H1 (cell line): ENCODE results near the gene SLFN5. TPM values are rescaled to one million over a fixed set of nuclear protein-coding genes. Genes with fewer than 3 reads are reported as not detected.

Experiments used
- CTCF ChIA-PET: fragments of 300-600 bp; sonication (Branson Sonifier 250); formaldehyde crosslinking; loops from one replicate; lab custom pipeline; 2021; ENCODE audit not compliant: partially characterized antibody; lab: Charles Lee
- POLR2A ChIA-PET: fragments of 300-600 bp; sonication (Branson Sonifier 250); formaldehyde crosslinking; loops from one replicate; lab custom pipeline; 2021; ENCODE audit warnings: inconsistent platforms; ENCODE audit not compliant: partially characterized antibody; lab: Charles Lee
- DNase-seq, 2 experiments: peaks; one replicate each; pipeline versions ENCODE4 v3.0.0 to v3.0.0-alpha.2; 2010 to 2022; ENCODE audit warnings: low spot score in 2 of 2, low read depth in 1 of 2, mixed read lengths in 1 of 2
- FAIRE-seq: peaks from 2 replicates; lab custom pipeline; 2011; peaks lifted over from hg19 to GRCh38; lab: Jason Lieb, UNC
- H2AFZ ChIP-seq: 2 replicates; pipeline ENCODE4 v1.8.1; 2012; ENCODE audit warnings: low read length, inconsistent platforms
- H2AK5ac ChIP-seq: 2 replicates; pipeline ENCODE4 v1.6.1; 2013; ENCODE audit warnings: low read depth, low read length
- H2BK120ac ChIP-seq: replicated peaks from 2 replicates; pipeline ENCODE3; 2013; ENCODE audit warnings: low read depth, low read length, inconsistent platforms
- H2BK12ac ChIP-seq: 2 replicates; pipeline ENCODE4 v1.6.1; 2013; ENCODE audit warnings: low read depth, low read length
- H2BK15ac ChIP-seq: 2 replicates; pipeline ENCODE4 v1.6.1; 2013; ENCODE audit warnings: low read length
- H2BK20ac ChIP-seq: 2 replicates; pipeline ENCODE4 v1.6.1; 2013; ENCODE audit warnings: low read length
- H2BK5ac ChIP-seq: 2 replicates; pipeline ENCODE4 v1.6.1; 2013; ENCODE audit warnings: low read depth, low read length
- H3K14ac ChIP-seq: 2 replicates; pipeline ENCODE4 v1.6.1; 2013; ENCODE audit warnings: inconsistent platforms; ENCODE audit not compliant: insufficient read length
- H3K18ac ChIP-seq: 2 replicates; pipeline ENCODE4 v1.6.1; 2013; ENCODE audit warnings: low read length; ENCODE audit errors: extremely low read depth
- H3K23ac ChIP-seq: 2 replicates; pipeline ENCODE4 v1.6.1; 2013; ENCODE audit warnings: inconsistent platforms; ENCODE audit not compliant: insufficient read length
- H3K23me2 ChIP-seq: 2 replicates; pipeline ENCODE4 v1.6.1; 2013; ENCODE audit warnings: low read depth, low read length
- H3K27ac ChIP-seq: 2 replicates; pipeline ENCODE4 v1.6.1; 2011; ENCODE audit warnings: low read depth, low read length, inconsistent platforms
- H3K27me3 ChIP-seq, 4 experiments: replicated peaks in 1 of 4; 1 replicate in 1 of 4; 2 replicates in 3 of 4; pipeline versions ENCODE4 v1.6.1 to v1.8.1; 2011 to 2013; ENCODE audit warnings: low read length in 3 of 4, mild to moderate bottlenecking in 3 of 4, inconsistent platforms in 2 of 4, mixed read lengths in 2 of 4, moderate library complexity in 1 of 4; ENCODE audit not compliant: control insufficient read depth in 3 of 4, insufficient read depth in 3 of 4; ENCODE audit errors: extremely low read depth in 1 of 4
- H3K36me3 ChIP-seq, 4 experiments: 2 replicates each; pipeline versions ENCODE4 v1.6.1 to v1.8.1; 2011 to 2013; ENCODE audit warnings: mild to moderate bottlenecking in 4 of 4, low read length in 3 of 4, moderate library complexity in 2 of 4, control low read depth in 1 of 4, inconsistent platforms in 1 of 4; ENCODE audit not compliant: insufficient read depth in 4 of 4, control insufficient read depth in 2 of 4
- H3K4ac ChIP-seq: replicated peaks from 2 replicates; pipeline ENCODE3; 2013; ENCODE audit warnings: low read length, low read depth, mixed read lengths, inconsistent platforms; ENCODE audit not compliant: insufficient read length
- H3K4me1 ChIP-seq, 4 experiments: replicated peaks in 1 of 4; 1 replicate in 1 of 4; 2 replicates in 3 of 4; pipeline versions ENCODE4 v1.6.1 to v1.8.1; 2011 to 2013; ENCODE audit warnings: low read length in 3 of 4, inconsistent platforms in 2 of 4, mixed read lengths in 1 of 4; ENCODE audit not compliant: insufficient read depth in 4 of 4, control insufficient read depth in 3 of 4
- H3K4me2 ChIP-seq, 2 experiments: 2 replicates each; pipeline versions ENCODE4 v1.6.1 to v1.8.1; 2011 to 2013; ENCODE audit warnings: low read depth in 2 of 2, low read length in 2 of 2, control low read depth in 1 of 2, inconsistent platforms in 1 of 2, mild to moderate bottlenecking in 1 of 2; ENCODE audit not compliant: insufficient read depth in 1 of 2
- H3K4me3 ChIP-seq, 4 experiments: fragments of 200-600, 300-600 bp in 1 of 4; sonication (generic), shearing (Covaris generic), sonication (Bioruptor Twin) in 1 of 4; 2 replicates each; pipeline versions ENCODE4 v1.5.1 to v1.8.1; 2011 to 2016; ENCODE audit warnings: low read length in 4 of 4, low read depth in 3 of 4, control low read depth in 2 of 4, inconsistent platforms in 2 of 4, mild to moderate bottlenecking in 2 of 4, mixed read lengths in 1 of 4, moderate library complexity in 1 of 4; ENCODE audit not compliant: insufficient read depth in 2 of 4; ENCODE audit errors: extremely low read depth in 1 of 4
- H3K56ac ChIP-seq: replicated peaks from 2 replicates; pipeline ENCODE3; 2013; ENCODE audit warnings: low read depth, mild to moderate bottlenecking, mixed read lengths, low read length, inconsistent platforms; ENCODE audit not compliant: insufficient read length
- H3K79me1 ChIP-seq: 2 replicates; pipeline ENCODE4 v1.6.1; 2013; ENCODE audit warnings: low read depth, low read length, control low read depth
- H3K79me2 ChIP-seq, 2 experiments: 2 replicates each; pipeline versions ENCODE4 v1.6.1 to v1.8.1; 2012 to 2013; ENCODE audit warnings: low read length in 2 of 2, mild to moderate bottlenecking in 2 of 2, inconsistent platforms in 1 of 2; ENCODE audit not compliant: insufficient read depth in 2 of 2, control insufficient read depth in 1 of 2
- H3K9ac ChIP-seq, 4 experiments: replicated peaks in 1 of 4; 1 replicate in 1 of 4; 2 replicates in 3 of 4; pipeline versions ENCODE4 v1.6.1 to v1.8.1; 2011 to 2013; ENCODE audit warnings: low read depth in 3 of 4, low read length in 3 of 4, control low read depth in 2 of 4, mild to moderate bottlenecking in 2 of 4, moderate library complexity in 2 of 4, inconsistent platforms in 1 of 4; ENCODE audit errors: extremely low read depth in 1 of 4
- H3K9me3 ChIP-seq, 2 experiments: 2 replicates each; pipeline versions ENCODE4 v1.6.1 to v1.8.1; 2012 to 2013; ENCODE audit warnings: mild to moderate bottlenecking in 2 of 2, moderate library complexity in 2 of 2, control low read depth in 1 of 2, inconsistent platforms in 1 of 2, low read depth in 1 of 2, low read length in 1 of 2, mixed read lengths in 1 of 2; ENCODE audit not compliant: insufficient read depth in 2 of 2
- H4K20me1 ChIP-seq, 2 experiments: replicated peaks in 1 of 2; 2 replicates each; pipeline versions ENCODE3 to v1.8.1; 2011 to 2013; ENCODE audit warnings: inconsistent platforms in 2 of 2, low read length in 2 of 2, mild to moderate bottlenecking in 1 of 2; ENCODE audit not compliant: insufficient read depth in 2 of 2, control insufficient read depth in 1 of 2
- H4K5ac ChIP-seq: 2 replicates; pipeline ENCODE4 v1.6.1; 2013; ENCODE audit warnings: low read length, low read depth, mixed read lengths, inconsistent platforms; ENCODE audit not compliant: insufficient read length
- H4K8ac ChIP-seq: 2 replicates; pipeline ENCODE4 v1.8.0; 2013; ENCODE audit warnings: mild to moderate bottlenecking, moderate library complexity, low read length, inconsistent platforms; ENCODE audit not compliant: insufficient read depth; ENCODE audit errors: extremely low read depth
- H4K91ac ChIP-seq: replicated peaks from 2 replicates; pipeline ENCODE3; 2013; ENCODE audit warnings: low read length, mixed read lengths, inconsistent platforms; ENCODE audit not compliant: insufficient read length
- GABPA ChIP-seq: IDR thresholded peaks from 2 replicates; pipeline ENCODE4 v1.6.1; 2011; ENCODE audit warnings: mild to moderate bottlenecking, low read length, moderate library complexity, borderline replicate concordance; ENCODE audit not compliant: insufficient read depth
- GTF2F1 ChIP-seq: IDR thresholded peaks from 2 replicates; pipeline ENCODE4 v1.6.1; 2012; ENCODE audit warnings: low read depth, low read length, improper control_type of control experiment, borderline replicate concordance
- KDM4A ChIP-seq: IDR thresholded peaks from one replicate; pipeline ENCODE4 v1.7.1; 2012; ENCODE audit warnings: low read depth, mild to moderate bottlenecking, moderate library complexity, low read length, inconsistent platforms; ENCODE audit not compliant: severe bottlenecking
- MAX ChIP-seq: IDR thresholded peaks from 2 replicates; pipeline ENCODE4 v1.6.1; 2012; ENCODE audit warnings: inconsistent platforms
- PHF8 ChIP-seq: fragments of 200-600 bp; sonication (generic); conservative IDR thresholded peaks from 2 replicates; pipeline ENCODE4 v1.7.1; 2012; ENCODE audit warnings: low read depth, mild to moderate bottlenecking, inconsistent platforms, low read length, moderate library complexity
- USF2 ChIP-seq: IDR thresholded peaks from 2 replicates; pipeline ENCODE4 v1.6.1; 2011; ENCODE audit warnings: low read length, improper control_type of control experiment
- WGBS, 2 experiments: shearing (Covaris generic) in 1 of 2; methylation state at CpG; one replicate each; pipeline versions ENCODE4 v1.1.6 to v1.1.7; 2013 to 2015; ENCODE audit warnings: low lambda C conversion rate in 2 of 2, mixed read lengths in 2 of 2, inconsistent platforms in 1 of 2, low coverage in 1 of 2, missing lambda C conversion rate in 1 of 2; ENCODE audit not compliant: insufficient replicate concordance in 2 of 2, insufficient coverage in 1 of 2, insufficient read length in 1 of 2; ENCODE audit errors: extremely low coverage in 1 of 2, missing lambda C conversion rate in 1 of 2; 5-methylcytosine and 5-hydroxymethylcytosine counted together
- polyA plus RNA-seq, 7 experiments: library from polyadenylated mRNA; depleted of rRNA in 3 of 7; stranded (reverse) in 5 of 7; unstranded in 2 of 7; fragments of >200 nt in 5 of 7; fragments of 200-250 nt in 2 of 7; gene quantifications; 1 replicate in 5 of 7; 2 replicates in 1 of 7; 4 replicates in 1 of 7; pipeline versions ENCODE4 v1.2.1 to v1.2.3, GENCODE V29; 2011 to 2013; ENCODE audit warnings: missing spikeins in 2 of 7, mixed read lengths in 2 of 7
- total RNA-seq: library from RNA; stranded (reverse); fragmentation: NEBNext Ultra II Directional; extraction: Animal tissue kit (Norgen Biotek cat#: 25700); gene quantifications from 2 replicates; pipeline ENCODE4 v1.2.1, GENCODE V29; 2021

SLFN5 gene
- total and polyA plus RNA-seq, 2 of the 8 experiments (the other 6 are each of a cell fraction or from before 2014, with no cell fraction given), result 0.86 to 3.0 TPM

GRCh38 chr17:35218915-35219314 is 24.0 kb upstream of the SLFN5 start:
- ChIA-PET POLR2A (no interaction called here), CTCF (no interaction called here)
- H3K23ac ChIP-seq, result no peak overlapping the region
- FAIRE-seq (no peak), DNase-seq (no peak)
- no peak overlapping the region for H3K27ac ChIP-seq
- H2BK120ac ChIP-seq, result no peak overlapping the region
- no peak overlapping the region for H3K18ac ChIP-seq
- H2AK5ac ChIP-seq, result no peak overlapping the region
- no peak overlapping the region for H3K4ac ChIP-seq
- no peak overlapping the region for H2BK20ac ChIP-seq
- TF ChIP-seq USF2, result no peak
- TF ChIP-seq PHF8, result no peak
- no peak for TF ChIP-seq MAX
- no peak for TF ChIP-seq KDM4A
- no peak for TF ChIP-seq GABPA
- no peak for TF ChIP-seq GTF2F1
- H3K27me3 ChIP-seq, result no peaks in the 10 kb centered on the region
- no peak overlapping the region for H2BK12ac ChIP-seq
- no peak overlapping the region for H2BK15ac ChIP-seq
- 100% methylated on average over 2 of the region's 2 CpGs; no CpG with 5 or more reads in 1 of the 2 experiments for WGBS, 2 experiments
- no peak overlapping the region for H3K56ac ChIP-seq
- no peaks in the 10 kb centered on the region for H3K79me1 ChIP-seq
- H3K4me2 ChIP-seq, result no peak overlapping the region
- H3K4me3 ChIP-seq, result no peak overlapping the region
- H3K14ac ChIP-seq, result no peak overlapping the region
- no peaks in the 10 kb centered on the region for H3K36me3 ChIP-seq
- no peaks in the 10 kb centered on the region for H4K20me1 ChIP-seq
- H4K91ac ChIP-seq, result no peak overlapping the region
- H4K5ac ChIP-seq, result no peak overlapping the region
- no peaks in the 10 kb centered on the region for H3K79me2 ChIP-seq
- no peaks in the 10 kb centered on the region for H3K23me2 ChIP-seq
- H4K8ac ChIP-seq, result no peak overlapping the region
- H2BK5ac ChIP-seq, result no peak overlapping the region
- no peak overlapping the region for H2AFZ ChIP-seq
- H3K9ac ChIP-seq, result no peak overlapping the region
- H3K9me3 ChIP-seq, result peaks cover 0 to 6% of the 10 kb centered on the region in 2 experiments; a peak in 1 of 4 replicates
- no peaks in the 10 kb centered on the region for H3K4me1 ChIP-seq
